Measurements from ENCODE around the gene IRAK3.

IRAK3 gene

GRCh38 chr12:66282244-66282643 is 93.2 kb downstream of the IRAK3 start:
- Histone ChIP-seq H3K27me3 (ENCODE audit: control insufficient read depth, insufficient read depth, low read length) (no peaks in the 10 kb centered on the region), H3K36me3 (ENCODE audit: control insufficient read depth, insufficient read depth, low read length) (no peaks in the 10 kb centered on the region), H3K9ac (no peak overlapping the region), H3K4me3 (ENCODE audit: low read depth, low read length) (no peak overlapping the region), H3K9me3 (ENCODE audit: control insufficient read depth, low read length) (no peaks in the 10 kb centered on the region), H2AFZ (no peak overlapping the region), H3K79me2 (no peaks in the 10 kb centered on the region), H3K4me1 (no peaks in the 10 kb centered on the region), H3K4me2 (ENCODE audit: low read length) (no peak overlapping the region), H3K27ac (no peak overlapping the region)
- TF ChIP-seq, protein P1, sequence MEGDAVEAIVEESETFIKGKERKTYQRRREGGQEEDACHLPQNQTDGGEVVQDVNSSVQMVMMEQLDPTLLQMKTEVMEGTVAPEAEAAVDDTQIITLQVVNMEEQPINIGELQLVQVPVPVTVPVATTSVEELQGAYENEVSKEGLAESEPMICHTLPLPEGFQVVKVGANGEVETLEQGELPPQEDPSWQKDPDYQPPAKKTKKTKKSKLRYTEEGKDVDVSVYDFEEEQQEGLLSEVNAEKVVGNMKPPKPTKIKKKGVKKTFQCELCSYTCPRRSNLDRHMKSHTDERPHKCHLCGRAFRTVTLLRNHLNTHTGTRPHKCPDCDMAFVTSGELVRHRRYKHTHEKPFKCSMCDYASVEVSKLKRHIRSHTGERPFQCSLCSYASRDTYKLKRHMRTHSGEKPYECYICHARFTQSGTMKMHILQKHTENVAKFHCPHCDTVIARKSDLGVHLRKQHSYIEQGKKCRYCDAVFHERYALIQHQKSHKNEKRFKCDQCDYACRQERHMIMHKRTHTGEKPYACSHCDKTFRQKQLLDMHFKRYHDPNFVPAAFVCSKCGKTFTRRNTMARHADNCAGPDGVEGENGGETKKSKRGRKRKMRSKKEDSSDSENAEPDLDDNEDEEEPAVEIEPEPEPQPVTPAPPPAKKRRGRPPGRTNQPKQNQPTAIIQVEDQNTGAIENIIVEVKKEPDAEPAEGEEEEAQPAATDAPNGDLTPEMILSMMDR (IDR thresholded peaks at IDR 0.05) = no peak

GRCh38 chr12:66287275-66287674 is 98.3 kb downstream of the IRAK3 start:
- no peaks in the 10 kb centered on the region for H3K27me3 ChIP-seq (ENCODE audit: control insufficient read depth, insufficient read depth, low read length)
- no peak overlapping the region for H3K4me3 ChIP-seq (ENCODE audit: low read depth, low read length)
- TF ChIP-seq, protein P1 (IDR thresholded peaks at IDR 0.05) = no peak
- H3K36me3 ChIP-seq (ENCODE audit: control insufficient read depth, insufficient read depth, low read length) = no peaks in the 10 kb centered on the region
- H3K79me2 ChIP-seq = no peaks in the 10 kb centered on the region
- no peak overlapping the region for H3K27ac ChIP-seq
- no peak overlapping the region for H2AFZ ChIP-seq
- no peak overlapping the region for H3K4me2 ChIP-seq (ENCODE audit: low read length)
- H3K9me3 ChIP-seq (ENCODE audit: control insufficient read depth, low read length) = no peaks in the 10 kb centered on the region
- H3K9ac ChIP-seq = no peak overlapping the region
- no peaks in the 10 kb centered on the region for H3K4me1 ChIP-seq

DNA sequence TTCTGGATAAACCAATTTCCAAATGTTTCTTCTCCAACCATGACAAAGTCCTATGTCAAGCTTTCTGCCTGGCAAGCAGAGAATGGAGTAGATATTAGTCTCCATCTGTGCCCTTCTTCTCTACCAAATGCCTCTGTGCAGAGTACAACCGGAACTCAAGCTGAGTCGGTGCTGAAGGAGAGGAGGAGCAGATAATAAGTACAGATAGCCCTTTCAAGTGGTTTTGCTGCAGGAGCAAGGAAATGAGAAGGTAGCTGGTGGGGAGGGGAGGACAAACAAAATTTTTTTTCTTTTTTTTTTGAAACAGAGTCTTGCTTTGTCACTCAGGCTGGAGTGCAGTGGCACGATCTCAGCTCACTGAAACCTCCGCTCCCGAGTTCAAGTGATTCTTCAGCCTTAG is 99.1 kb downstream of the IRAK3 start:
- Histone ChIP-seq H3K36me3 (ENCODE audit: control insufficient read depth, insufficient read depth, low read length) (no peaks in the 10 kb centered on the region), H2AFZ (no peak overlapping the region), H3K27ac (no peak overlapping the region), H3K27me3 (ENCODE audit: control insufficient read depth, insufficient read depth, low read length) (no peaks in the 10 kb centered on the region), H3K4me3 (ENCODE audit: low read depth, low read length) (no peak overlapping the region), H3K4me2 (ENCODE audit: low read length) (no peak overlapping the region), H3K9ac (no peak overlapping the region), H3K79me2 (no peaks in the 10 kb centered on the region), H3K4me1 (no peaks in the 10 kb centered on the region), H3K9me3 (ENCODE audit: control insufficient read depth, low read length) (no peaks in the 10 kb centered on the region)
- TF ChIP-seq, protein P1 (IDR thresholded peaks at IDR 0.05) = no peak

- TF ChIP-seq, protein P1 (IDR thresholded peaks at IDR 0.05) = no peak
Observed at GRCh38 chr12:66289485-66289884, 100.5 kb downstream of the IRAK3 start.

GRCh38 chr12:66290716-66291200 is 101.7 kb downstream of the IRAK3 start:
- TF ChIP-seq, protein P1 (IDR thresholded peaks at IDR 0.05) = no peak
- Histone ChIP-seq H3K27ac (no peak overlapping the region), H2AFZ (no peak overlapping the region), H3K79me2 (no peaks in the 10 kb centered on the region), H3K36me3 (ENCODE audit: control insufficient read depth, insufficient read depth, low read length) (no peaks in the 10 kb centered on the region), H3K4me1 (no peaks in the 10 kb centered on the region), H3K9me3 (ENCODE audit: control insufficient read depth, low read length) (no peaks in the 10 kb centered on the region), H3K9ac (no peak overlapping the region), H3K4me2 (ENCODE audit: low read length) (no peak overlapping the region), H3K4me3 (ENCODE audit: low read depth, low read length) (no peak overlapping the region), H3K27me3 (ENCODE audit: control insufficient read depth, insufficient read depth, low read length) (no peaks in the 10 kb centered on the region)

More at GRCh38 chr12:66289485-66289884, 100.5 kb downstream of the IRAK3 start:
- Histone ChIP-seq H3K4me1 (no peaks in the 10 kb centered on the region), H3K27ac (no peak overlapping the region), H3K36me3 (ENCODE audit: control insufficient read depth, insufficient read depth, low read length) (no peaks in the 10 kb centered on the region), H3K9me3 (ENCODE audit: control insufficient read depth, low read length) (no peaks in the 10 kb centered on the region), H3K27me3 (ENCODE audit: control insufficient read depth, insufficient read depth, low read length) (no peaks in the 10 kb centered on the region), H3K9ac (no peak overlapping the region), H3K79me2 (no peaks in the 10 kb centered on the region), H3K4me3 (ENCODE audit: low read depth, low read length) (no peak overlapping the region), H2AFZ (no peak overlapping the region), H3K4me2 (ENCODE audit: low read length) (no peak overlapping the region)
